GM23338 (cell line): ENCODE data around the gene SLC6A5. TPM values are rescaled to one million over a fixed set of nuclear protein-coding genes. Genes with fewer than 3 reads are reported as not detected.
"Not testable (repeated sequence)": the region's sequence is repeated elsewhere in the genome, so short reads cannot be mapped to it uniquely, and the experiment has no call there.

ENCODE experiments used
- ATAC-seq: fragments of 200-7000 bp; cut with Tn5 transposase; 3 replicates; pipeline ENCODE4 v1.9.1; 2020
- DNase-seq: peaks from one replicate; pipeline ENCODE4 v3.0.0-alpha.2; 2015; ENCODE audit warnings: low spot score
- H2AFZ ChIP-seq: fragments of 200-600 bp; sonication (generic); 2 replicates; pipeline ENCODE4 v1.8.0; 2016; ENCODE audit warnings: antibody characterized with exemption, mild to moderate bottlenecking, moderate library complexity
- H3F3A ChIP-seq: fragments of 200-600 bp; sonication (generic); replicated peaks from 2 replicates; pipeline ENCODE4 v1.8.0; 2017; ENCODE audit warnings: antibody characterized with exemption, mixed run types, low read depth
- H3K27ac ChIP-seq: fragments of 200-600 bp; sonication (generic); 2 replicates; pipeline ENCODE4 v1.6.1; 2016; ENCODE audit warnings: low read depth
- H3K27me3 ChIP-seq: fragments of 200-600 bp; sonication (generic); 2 replicates; pipeline ENCODE4 v1.8.0; 2016; ENCODE audit warnings: mild to moderate bottlenecking, mixed run types, moderate library complexity; ENCODE audit not compliant: insufficient read depth
- H3K36me3 ChIP-seq: fragments of 200-600 bp; sonication (generic); 2 replicates; pipeline ENCODE4 v1.8.0; 2016; ENCODE audit warnings: mild to moderate bottlenecking; ENCODE audit not compliant: insufficient read depth
- H3K4me1 ChIP-seq: fragments of 200-600 bp; sonication (generic); 2 replicates; pipeline ENCODE4 v1.8.0; 2016; ENCODE audit warnings: mild to moderate bottlenecking, moderate library complexity; ENCODE audit not compliant: insufficient read depth
- H3K4me2 ChIP-seq: fragments of 200-600 bp; sonication (generic); 2 replicates; pipeline ENCODE4 v1.7.1; 2017; ENCODE audit warnings: mixed run types
- H3K4me3 ChIP-seq: fragments of 200-600 bp; sonication (generic); 2 replicates; pipeline ENCODE4 v1.6.1; 2016; ENCODE audit warnings: mixed run types
- H3K79me2 ChIP-seq: fragments of 200-600 bp; sonication (generic); replicated peaks from 2 replicates; pipeline ENCODE4 v1.8.0; 2017; ENCODE audit warnings: mild to moderate bottlenecking; ENCODE audit not compliant: insufficient read depth
- H3K9me2 ChIP-seq: fragments of 200-600 bp; sonication (generic); 2 replicates; pipeline ENCODE4 v1.8.0; 2017; ENCODE audit not compliant: insufficient read depth
- H4K20me1 ChIP-seq: fragments of 200-600 bp; sonication (generic); replicated peaks from 2 replicates; pipeline ENCODE4 v1.8.0; 2017; ENCODE audit warnings: mild to moderate bottlenecking; ENCODE audit not compliant: insufficient read depth
- H3K27ac Mint-ChIP-seq: 2 replicates; pipeline ENCODE4 v1.8.0; 2020; ENCODE audit warnings: inconsistent platforms, mild to moderate bottlenecking, moderate library complexity, mixed read lengths
- H3K27me3 Mint-ChIP-seq: 3 replicates; pipeline ENCODE4 v1.8.0; 2022; ENCODE audit warnings: low read depth, mild to moderate bottlenecking, moderate library complexity, mixed read lengths, inconsistent platforms; ENCODE audit not compliant: insufficient read depth, poor library complexity
- H3K36me3 Mint-ChIP-seq: 3 replicates; pipeline ENCODE4 v1.8.0; 2021; ENCODE audit warnings: low read depth, mild to moderate bottlenecking, inconsistent platforms, moderate library complexity, mixed read lengths
- H3K4me1 Mint-ChIP-seq: 3 replicates; pipeline ENCODE4 v1.8.0; 2020; ENCODE audit warnings: mild to moderate bottlenecking, inconsistent platforms, mixed read lengths
- H3K4me3 Mint-ChIP-seq: 3 replicates; pipeline ENCODE4 v1.8.0; 2021; ENCODE audit warnings: moderate library complexity, mild to moderate bottlenecking, inconsistent platforms, mixed read lengths
- H3K9me3 Mint-ChIP-seq: 3 replicates; pipeline ENCODE4 v1.8.0; 2020; ENCODE audit warnings: moderate library complexity, mild to moderate bottlenecking, inconsistent platforms, mixed read lengths
- EZH2 ChIP-seq: fragments of 200-600 bp; sonication (generic); IDR thresholded peaks from one replicate; pipeline ENCODE4 v1.8.0; 2017; ENCODE audit warnings: antibody characterized with exemption, mild to moderate bottlenecking, low read depth; ENCODE audit not compliant: unreplicated experiment
- JUNB ChIP-seq: IDR thresholded peaks from one replicate; pipeline ENCODE4 v1.6.1; 2016; ENCODE audit warnings: antibody characterized with exemption; ENCODE audit not compliant: unreplicated experiment
- NANOG ChIP-seq: IDR thresholded peaks from 2 replicates; pipeline ENCODE4 v1.6.1; 2016; ENCODE audit warnings: antibody characterized with exemption, borderline replicate concordance
- STAT1 ChIP-seq: IDR thresholded peaks from one replicate; pipeline ENCODE4 v1.6.1; 2016; ENCODE audit warnings: antibody characterized with exemption; ENCODE audit not compliant: unreplicated experiment
- ZNF114 ChIP-seq: fragments of 250-450 bp; sonication (Bioruptor Pico); IDR thresholded peaks from 2 replicates; pipeline ENCODE4 v1.5.0; 2020; ENCODE audit warnings: mild to moderate bottlenecking, moderate library complexity
- ZNF331 ChIP-seq: fragments of 250-450 bp; sonication (Bioruptor Pico); IDR thresholded peaks from 2 replicates; pipeline ENCODE4 v1.5.0; 2020; ENCODE audit warnings: low read depth, mild to moderate bottlenecking, moderate library complexity
- polyA plus RNA-seq: library from polyadenylated mRNA; unstranded; fragments of >200 nt; fragmentation: Nextera tagmentation; extraction: Ambion mirVana; gene quantifications from 2 replicates; pipeline ENCODE4 v1.2.1, GENCODE V29; 2016
- total RNA-seq: library from RNA; depleted of rRNA; stranded (reverse); fragments of >200 nt; shearing (Covaris generic); gene quantifications from 2 replicates; pipeline ENCODE4 v1.2.3, GENCODE V29; 2014
- TF ChIP-seq, protein P1 (sequence below), 2 experiments: fragments of 200-600 bp in 1 of 2; sonication (generic) in 1 of 2; conservative IDR thresholded peaks; 2 replicates each; pipeline versions ENCODE4 v1.5.1 to v1.6.1; 2016 to 2017; ENCODE audit warnings: antibody characterized with exemption in 2 of 2, low read depth in 2 of 2, mild to moderate bottlenecking in 2 of 2, moderate library complexity in 1 of 2
- TF ChIP-seq, protein P2 (sequence below): IDR thresholded peaks from one replicate; pipeline ENCODE4 v1.6.1; 2018; ENCODE audit warnings: antibody characterized with exemption; ENCODE audit not compliant: unreplicated experiment
- TF ChIP-seq, protein P3 (sequence below): IDR thresholded peaks from 2 replicates; pipeline ENCODE4 v1.6.1; 2016; ENCODE audit warnings: antibody characterized with exemption

Gene SLC6A5
- total and polyA plus RNA-seq, 2 experiments from 2014 or later: not detected

DNA sequence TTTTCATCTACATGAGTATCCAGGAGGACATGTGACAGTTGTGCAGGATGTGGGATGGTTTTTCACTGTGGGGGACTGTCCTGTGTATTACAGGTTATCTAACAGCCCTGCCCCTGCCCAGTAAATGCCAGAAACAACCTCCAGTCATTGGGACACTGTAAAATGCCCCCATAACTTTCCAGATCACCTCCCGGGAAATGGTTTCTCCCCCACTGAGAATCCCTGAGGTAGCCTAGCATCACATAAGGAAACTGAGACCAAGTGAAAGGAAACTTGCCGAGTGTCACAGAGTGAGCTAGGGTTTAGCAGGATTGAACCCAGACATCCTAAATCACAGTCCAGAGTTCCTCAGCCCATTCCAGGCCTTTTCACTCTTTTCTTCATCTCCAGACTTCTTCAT lies 48.3 kb upstream of the SLC6A5 start (continued):
- TF ChIP-seq EZH2 (no peak), ZNF331 (no peak), STAT1 (no peak), NANOG (no peak), ZNF114 (no peak), JUNB (no peak)
- TF ChIP-seq, protein P1, sequence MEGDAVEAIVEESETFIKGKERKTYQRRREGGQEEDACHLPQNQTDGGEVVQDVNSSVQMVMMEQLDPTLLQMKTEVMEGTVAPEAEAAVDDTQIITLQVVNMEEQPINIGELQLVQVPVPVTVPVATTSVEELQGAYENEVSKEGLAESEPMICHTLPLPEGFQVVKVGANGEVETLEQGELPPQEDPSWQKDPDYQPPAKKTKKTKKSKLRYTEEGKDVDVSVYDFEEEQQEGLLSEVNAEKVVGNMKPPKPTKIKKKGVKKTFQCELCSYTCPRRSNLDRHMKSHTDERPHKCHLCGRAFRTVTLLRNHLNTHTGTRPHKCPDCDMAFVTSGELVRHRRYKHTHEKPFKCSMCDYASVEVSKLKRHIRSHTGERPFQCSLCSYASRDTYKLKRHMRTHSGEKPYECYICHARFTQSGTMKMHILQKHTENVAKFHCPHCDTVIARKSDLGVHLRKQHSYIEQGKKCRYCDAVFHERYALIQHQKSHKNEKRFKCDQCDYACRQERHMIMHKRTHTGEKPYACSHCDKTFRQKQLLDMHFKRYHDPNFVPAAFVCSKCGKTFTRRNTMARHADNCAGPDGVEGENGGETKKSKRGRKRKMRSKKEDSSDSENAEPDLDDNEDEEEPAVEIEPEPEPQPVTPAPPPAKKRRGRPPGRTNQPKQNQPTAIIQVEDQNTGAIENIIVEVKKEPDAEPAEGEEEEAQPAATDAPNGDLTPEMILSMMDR (conservative IDR thresholded peaks at IDR 0.05; ENCODE audit: low read depth in 2 of 2): no peak
- TF ChIP-seq, protein P2, sequence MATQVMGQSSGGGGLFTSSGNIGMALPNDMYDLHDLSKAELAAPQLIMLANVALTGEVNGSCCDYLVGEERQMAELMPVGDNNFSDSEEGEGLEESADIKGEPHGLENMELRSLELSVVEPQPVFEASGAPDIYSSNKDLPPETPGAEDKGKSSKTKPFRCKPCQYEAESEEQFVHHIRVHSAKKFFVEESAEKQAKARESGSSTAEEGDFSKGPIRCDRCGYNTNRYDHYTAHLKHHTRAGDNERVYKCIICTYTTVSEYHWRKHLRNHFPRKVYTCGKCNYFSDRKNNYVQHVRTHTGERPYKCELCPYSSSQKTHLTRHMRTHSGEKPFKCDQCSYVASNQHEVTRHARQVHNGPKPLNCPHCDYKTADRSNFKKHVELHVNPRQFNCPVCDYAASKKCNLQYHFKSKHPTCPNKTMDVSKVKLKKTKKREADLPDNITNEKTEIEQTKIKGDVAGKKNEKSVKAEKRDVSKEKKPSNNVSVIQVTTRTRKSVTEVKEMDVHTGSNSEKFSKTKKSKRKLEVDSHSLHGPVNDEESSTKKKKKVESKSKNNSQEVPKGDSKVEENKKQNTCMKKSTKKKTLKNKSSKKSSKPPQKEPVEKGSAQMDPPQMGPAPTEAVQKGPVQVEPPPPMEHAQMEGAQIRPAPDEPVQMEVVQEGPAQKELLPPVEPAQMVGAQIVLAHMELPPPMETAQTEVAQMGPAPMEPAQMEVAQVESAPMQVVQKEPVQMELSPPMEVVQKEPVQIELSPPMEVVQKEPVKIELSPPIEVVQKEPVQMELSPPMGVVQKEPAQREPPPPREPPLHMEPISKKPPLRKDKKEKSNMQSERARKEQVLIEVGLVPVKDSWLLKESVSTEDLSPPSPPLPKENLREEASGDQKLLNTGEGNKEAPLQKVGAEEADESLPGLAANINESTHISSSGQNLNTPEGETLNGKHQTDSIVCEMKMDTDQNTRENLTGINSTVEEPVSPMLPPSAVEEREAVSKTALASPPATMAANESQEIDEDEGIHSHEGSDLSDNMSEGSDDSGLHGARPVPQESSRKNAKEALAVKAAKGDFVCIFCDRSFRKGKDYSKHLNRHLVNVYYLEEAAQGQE: no peak

DNA sequence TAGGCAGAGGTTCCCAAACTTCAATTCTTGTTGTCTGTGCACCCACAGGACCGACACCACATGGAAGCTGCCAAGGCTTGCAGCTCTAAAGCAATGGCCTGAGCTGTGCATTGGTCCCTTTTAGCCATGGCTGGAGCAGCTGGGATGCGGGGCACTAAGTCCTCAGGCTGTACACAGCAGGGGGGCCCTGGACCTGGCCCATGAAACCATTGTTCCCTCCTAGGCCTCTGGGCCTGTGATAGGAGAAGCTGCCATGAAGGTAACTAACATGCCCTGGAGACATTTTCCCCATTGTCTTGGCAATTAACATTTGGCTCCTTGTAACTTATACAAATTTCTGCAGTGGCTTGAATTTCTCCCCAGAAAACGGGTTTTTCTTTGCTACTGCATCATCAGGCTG lies 43.6 kb upstream of the SLC6A5 start:
- H3K4me3 ChIP-seq: no peak overlapping the region
- Mint-ChIP-seq H3K27me3 (no peaks in the 10 kb centered on the region), H3K9me3 (peaks cover 20% of the 10 kb centered on the region), H3K27ac (no peak overlapping the region), H3K4me3 (no peak overlapping the region), H3K36me3 (peaks cover 8% of the 10 kb centered on the region), H3K4me1 (no peaks in the 10 kb centered on the region)
- H3F3A ChIP-seq: no peaks in the 10 kb centered on the region
- ATAC-seq (no peak), DNase-seq (no peak)
- TF ChIP-seq EZH2: no peak
- TF ChIP-seq, protein P3, sequence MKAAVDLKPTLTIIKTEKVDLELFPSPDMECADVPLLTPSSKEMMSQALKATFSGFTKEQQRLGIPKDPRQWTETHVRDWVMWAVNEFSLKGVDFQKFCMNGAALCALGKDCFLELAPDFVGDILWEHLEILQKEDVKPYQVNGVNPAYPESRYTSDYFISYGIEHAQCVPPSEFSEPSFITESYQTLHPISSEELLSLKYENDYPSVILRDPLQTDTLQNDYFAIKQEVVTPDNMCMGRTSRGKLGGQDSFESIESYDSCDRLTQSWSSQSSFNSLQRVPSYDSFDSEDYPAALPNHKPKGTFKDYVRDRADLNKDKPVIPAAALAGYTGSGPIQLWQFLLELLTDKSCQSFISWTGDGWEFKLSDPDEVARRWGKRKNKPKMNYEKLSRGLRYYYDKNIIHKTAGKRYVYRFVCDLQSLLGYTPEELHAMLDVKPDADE: no peak
- H3K27ac ChIP-seq: no peak overlapping the region
- H3K4me1 ChIP-seq: no peaks in the 10 kb centered on the region
- H3K9me2 ChIP-seq: no peaks in the 10 kb centered on the region
- no peaks in the 10 kb centered on the region for H4K20me1 ChIP-seq
- H3K27me3 ChIP-seq: no peaks in the 10 kb centered on the region
- H3K4me2 ChIP-seq: no peak overlapping the region
- no peaks in the 10 kb centered on the region for H3K36me3 ChIP-seq
- no peak overlapping the region for H2AFZ ChIP-seq
- no peaks in the 10 kb centered on the region for H3K79me2 ChIP-seq

DNA sequence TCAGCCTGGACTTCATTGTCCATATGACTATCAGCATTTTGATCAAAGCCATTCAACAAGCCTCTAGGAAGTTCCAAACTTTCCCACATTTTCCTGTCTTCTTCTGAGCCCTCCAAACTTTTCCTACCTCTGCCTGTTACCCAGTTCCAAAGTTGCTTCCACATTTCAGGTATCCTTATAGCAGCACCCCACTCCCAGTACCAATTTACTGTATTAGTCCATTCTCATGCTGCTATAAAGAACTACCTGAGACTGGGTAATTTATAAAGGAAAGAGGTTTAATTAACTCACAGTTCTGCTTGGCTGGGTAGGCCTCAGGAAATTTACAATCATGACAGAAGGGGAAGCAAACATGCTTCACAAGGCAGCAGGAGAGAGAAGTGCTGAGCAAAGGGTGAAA lies 43.0 kb upstream of the SLC6A5 start:
- not testable (repeated sequence) for H3K4me1 Mint-ChIP-seq, H3K79me2 ChIP-seq, H3K27me3 Mint-ChIP-seq, DNase-seq, H3K27ac ChIP-seq, H3K36me3 ChIP-seq, H3F3A ChIP-seq, H3K27me3 ChIP-seq, H3K4me3 ChIP-seq, H3K9me2 ChIP-seq, H2AFZ ChIP-seq, H4K20me1 ChIP-seq, H3K4me1 ChIP-seq, H3K4me2 ChIP-seq, ATAC-seq, H3K4me3 Mint-ChIP-seq, H3K27ac Mint-ChIP-seq, H3K36me3 Mint-ChIP-seq
- H3K9me3 Mint-ChIP-seq: peaks cover 20% of the 10 kb centered on the region
